Astrocyte of the cerebellum (primary cell): ENCODE measurements around the gene TEX261.
A peak's percentile ranks its signal among the peaks of the same experiment; 100 is the strongest.

ENCODE experiments used
- DNase-seq: peaks from one replicate; pipeline ENCODE4 v3.0.0-alpha.2; 2011; ENCODE audit warnings: low read depth
- H3K4me3 ChIP-seq: 2 replicates; pipeline ENCODE4 v1.5.1; 2011; ENCODE audit warnings: mild to moderate bottlenecking, low read depth, low read length, moderate library complexity
- in situ Hi-C: cut with HindIII; loops from 2 replicates; pipeline ENCODE4 v1.10.0; 2017; ENCODE audit warnings: low sequenced_read_pairs
- TF ChIP-seq, protein P1 (sequence below): IDR thresholded peaks from 2 replicates; pipeline ENCODE4 v1.5.1; 2012; ENCODE audit warnings: low read length, low read depth, moderate library complexity, mild to moderate bottlenecking; ENCODE audit errors: missing control alignments

TEX261 gene

GRCh38 chr2:70995426-70995729 is 705 bp upstream of the TEX261 start:
- H3K4me3 ChIP-seq, result peak overlapping the region; percentile 81
- TF ChIP-seq, protein P1, sequence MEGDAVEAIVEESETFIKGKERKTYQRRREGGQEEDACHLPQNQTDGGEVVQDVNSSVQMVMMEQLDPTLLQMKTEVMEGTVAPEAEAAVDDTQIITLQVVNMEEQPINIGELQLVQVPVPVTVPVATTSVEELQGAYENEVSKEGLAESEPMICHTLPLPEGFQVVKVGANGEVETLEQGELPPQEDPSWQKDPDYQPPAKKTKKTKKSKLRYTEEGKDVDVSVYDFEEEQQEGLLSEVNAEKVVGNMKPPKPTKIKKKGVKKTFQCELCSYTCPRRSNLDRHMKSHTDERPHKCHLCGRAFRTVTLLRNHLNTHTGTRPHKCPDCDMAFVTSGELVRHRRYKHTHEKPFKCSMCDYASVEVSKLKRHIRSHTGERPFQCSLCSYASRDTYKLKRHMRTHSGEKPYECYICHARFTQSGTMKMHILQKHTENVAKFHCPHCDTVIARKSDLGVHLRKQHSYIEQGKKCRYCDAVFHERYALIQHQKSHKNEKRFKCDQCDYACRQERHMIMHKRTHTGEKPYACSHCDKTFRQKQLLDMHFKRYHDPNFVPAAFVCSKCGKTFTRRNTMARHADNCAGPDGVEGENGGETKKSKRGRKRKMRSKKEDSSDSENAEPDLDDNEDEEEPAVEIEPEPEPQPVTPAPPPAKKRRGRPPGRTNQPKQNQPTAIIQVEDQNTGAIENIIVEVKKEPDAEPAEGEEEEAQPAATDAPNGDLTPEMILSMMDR, result peak; percentile 54
- DNase-seq, result peak; percentile 19
- in situ Hi-C loops, result no loop called here

GRCh38 chr2:70994009-70994698 is 519 bp downstream of the TEX261 start:
- in situ Hi-C loops, result no loop called here
- peak overlapping the region; percentile 81 for H3K4me3 ChIP-seq
- TF ChIP-seq, protein P1, result no peak
- no peak for DNase-seq

DNA sequence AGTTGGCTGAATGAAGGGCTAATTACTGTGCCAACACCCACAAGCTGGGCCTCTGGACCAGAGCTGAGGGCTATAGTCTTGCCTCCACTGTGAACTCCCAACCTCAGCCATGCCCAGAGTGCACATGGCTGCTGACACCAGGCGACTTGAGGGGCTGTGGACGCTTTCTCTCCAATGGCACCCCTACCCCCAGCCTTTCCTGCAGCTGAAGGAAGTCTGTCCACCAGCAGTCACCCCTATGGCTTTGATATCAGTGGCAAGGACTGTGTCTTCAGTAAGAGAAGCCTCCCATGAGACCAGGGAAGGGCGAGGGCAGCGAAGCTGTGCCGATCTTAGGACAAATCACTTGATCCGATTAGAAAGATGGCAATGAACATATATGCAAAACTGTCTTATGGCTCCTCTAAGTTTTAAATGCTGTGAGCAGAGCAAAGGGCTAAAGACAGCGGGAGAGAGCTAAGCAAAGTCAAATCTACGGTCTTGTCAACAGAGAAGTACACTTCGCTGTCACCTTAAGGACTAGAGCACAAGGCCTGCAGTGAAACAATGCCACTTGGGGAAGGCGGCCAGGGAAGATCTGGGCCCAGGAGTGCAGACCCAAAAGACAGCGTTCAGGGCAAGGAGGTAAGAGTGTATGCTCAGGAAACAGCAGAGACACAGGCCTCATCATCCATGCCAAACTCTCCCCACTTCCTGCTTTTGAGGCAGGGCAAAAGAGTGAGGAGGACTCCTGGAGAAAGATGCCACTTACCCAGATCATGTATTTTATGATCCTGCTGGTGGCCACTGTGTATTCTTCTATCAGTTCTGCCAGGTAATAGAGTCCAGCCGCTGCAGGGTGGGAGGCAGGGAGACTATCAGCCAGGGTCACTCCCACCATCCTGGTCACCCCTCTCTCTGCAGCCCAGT is 1.5 kb downstream of the TEX261 start:
- TF ChIP-seq, protein P1, result no peak
- in situ Hi-C loops, result no loop called here
- DNase-seq, result no peak

DNA sequence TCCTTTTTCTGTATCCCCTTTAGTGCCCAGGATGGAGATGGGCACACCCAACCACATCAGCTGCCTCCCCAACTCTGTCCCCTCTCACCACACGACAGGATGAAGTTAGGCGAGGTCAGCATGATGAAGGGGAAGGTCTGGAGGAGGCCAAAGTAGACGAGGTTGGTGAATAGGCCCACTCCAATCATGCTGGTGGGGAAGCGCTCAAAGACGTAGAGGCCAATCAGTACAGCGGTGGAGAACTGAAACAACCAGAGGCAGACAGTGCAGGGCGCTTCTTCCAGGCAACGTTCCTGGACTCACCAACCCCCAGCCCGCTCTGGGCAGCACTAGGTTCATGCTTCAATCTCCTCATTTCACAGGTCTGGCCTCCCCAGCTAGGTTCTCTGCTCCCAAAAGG is 2.9 kb downstream of the TEX261 start:
- TF ChIP-seq, protein P1, result no peak
- DNase-seq, result no peak
- in situ Hi-C loops, result no loop called here
- H3K4me3 ChIP-seq, result no peak overlapping the region

More for the DNA sequence above, 1.5 kb downstream of the TEX261 start:
- peak overlapping the region; percentile 81 for H3K4me3 ChIP-seq

GRCh38 chr2:70991142-70991541 is 3.5 kb downstream of the TEX261 start:
- no peak for DNase-seq
- TF ChIP-seq, protein P1, result no peak
- in situ Hi-C loops, result no loop called here
- no peak overlapping the region for H3K4me3 ChIP-seq

DNA sequence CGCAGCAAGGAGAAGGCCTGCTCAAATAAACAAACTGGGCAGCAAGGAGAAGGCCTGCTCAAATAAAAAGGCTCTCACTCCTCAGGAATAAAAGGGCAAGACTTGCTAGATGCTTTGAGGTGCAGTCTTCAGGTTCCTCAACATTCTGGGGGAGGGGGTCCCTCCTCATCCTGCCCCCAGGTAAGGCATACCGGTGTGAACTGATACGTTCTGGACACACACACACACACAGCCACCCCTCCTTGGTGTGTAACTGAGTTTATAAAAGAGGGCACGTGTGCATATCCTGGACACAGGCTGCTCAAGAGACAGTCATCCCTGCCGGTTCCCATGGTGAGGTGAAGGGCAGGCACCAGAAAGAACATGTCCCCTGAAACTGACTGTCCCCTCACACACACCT is 4.5 kb downstream of the TEX261 start:
- no peak for DNase-seq
- H3K4me3 ChIP-seq, result no peak overlapping the region
- TF ChIP-seq, protein P1, result no peak
- in situ Hi-C loops, result no loop called here
